AG20443 (cell line): ENCODE measurements around the gene THUMPD2.

ENCODE experiments used
- DNase-seq: peaks from one replicate; pipeline ENCODE4 v3.0.0; 2012; ENCODE audit warnings: low spot score, mixed read lengths

Gene THUMPD2

GRCh38 chr2:39718483-39718882, 60.6 kb downstream of the THUMPD2 start:
- DNase-seq: no peak

GRCh38 chr2:39717067-39717466, 62.0 kb downstream of the THUMPD2 start:
- DNase-seq: no peak

GRCh38 chr2:39715822-39716221, 63.2 kb downstream of the THUMPD2 start:
- DNase-seq: no peak

- no peak for DNase-seq
Observed at GRCh38 chr2:39715095-39715494, 64.0 kb downstream of the THUMPD2 start.

- DNase-seq: no peak
Observed at GRCh38 chr2:39712953-39713352, 66.1 kb downstream of the THUMPD2 start.

GRCh38 chr2:39710807-39711206, 68.3 kb downstream of the THUMPD2 start:
- DNase-seq: no peak

- no peak for DNase-seq
Observed at GRCh38 chr2:39708003-39708402, 71.1 kb downstream of the THUMPD2 start.

- DNase-seq: no peak
Observed at GRCh38 chr2:39706945-39707344, 72.1 kb downstream of the THUMPD2 start.

- DNase-seq: no peak
Observed at GRCh38 chr2:39706312-39706711, 72.7 kb downstream of the THUMPD2 start.

GRCh38 chr2:39705638-39706037, 73.4 kb downstream of the THUMPD2 start:
- no peak for DNase-seq

GRCh38 chr2:39704540-39704939, 74.5 kb downstream of the THUMPD2 start:
- no peak for DNase-seq

GRCh38 chr2:39703181-39703872, 75.7 kb downstream of the THUMPD2 start:
- DNase-seq: no peak

GRCh38 chr2:39701137-39701536, 77.9 kb downstream of the THUMPD2 start:
- DNase-seq: no peak

GRCh38 chr2:39697454-39697853, 81.6 kb downstream of the THUMPD2 start:
- no peak for DNase-seq

- DNase-seq: peak; percentile 67
Observed at GRCh38 chr2:39696838-39697237, 82.2 kb downstream of the THUMPD2 start.

GRCh38 chr2:39696101-39696553, 82.9 kb downstream of the THUMPD2 start:
- peak; percentile 74 for DNase-seq

GRCh38 chr2:39693245-39693644, 85.8 kb downstream of the THUMPD2 start:
- no peak for DNase-seq

- DNase-seq: no peak
Observed at GRCh38 chr2:39689876-39690275, 89.2 kb downstream of the THUMPD2 start.

- DNase-seq: no peak
Observed at GRCh38 chr2:39689272-39689841, 89.7 kb downstream of the THUMPD2 start.

GRCh38 chr2:39688181-39688580, 90.9 kb downstream of the THUMPD2 start:
- no peak for DNase-seq

- DNase-seq: no peak
Observed at GRCh38 chr2:39686456-39686855, 92.6 kb downstream of the THUMPD2 start.
